Measurements from ENCODE around the gene SPATA31C2.

DNA sequence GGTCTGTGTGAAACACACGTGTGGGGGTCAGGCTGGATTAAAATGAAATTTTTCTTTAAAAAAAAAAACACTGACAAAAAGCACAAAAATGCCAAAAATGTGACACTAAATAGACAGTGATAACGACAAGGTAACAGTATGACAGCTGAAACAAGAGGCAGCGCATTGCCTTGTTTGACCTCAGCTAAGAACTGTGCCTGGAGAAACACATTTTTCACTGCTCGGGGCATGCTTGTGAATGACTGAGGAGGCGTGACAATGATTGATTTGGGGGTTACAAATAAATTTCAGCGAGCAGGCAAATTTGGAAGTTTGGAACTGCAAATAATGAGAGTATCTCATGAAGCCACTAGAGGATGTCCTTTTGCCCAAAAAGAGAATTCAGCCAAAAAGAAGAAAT lies 44.2 kb upstream of the SPATA31C2 start:
- TF ChIP-seq, protein P1, sequence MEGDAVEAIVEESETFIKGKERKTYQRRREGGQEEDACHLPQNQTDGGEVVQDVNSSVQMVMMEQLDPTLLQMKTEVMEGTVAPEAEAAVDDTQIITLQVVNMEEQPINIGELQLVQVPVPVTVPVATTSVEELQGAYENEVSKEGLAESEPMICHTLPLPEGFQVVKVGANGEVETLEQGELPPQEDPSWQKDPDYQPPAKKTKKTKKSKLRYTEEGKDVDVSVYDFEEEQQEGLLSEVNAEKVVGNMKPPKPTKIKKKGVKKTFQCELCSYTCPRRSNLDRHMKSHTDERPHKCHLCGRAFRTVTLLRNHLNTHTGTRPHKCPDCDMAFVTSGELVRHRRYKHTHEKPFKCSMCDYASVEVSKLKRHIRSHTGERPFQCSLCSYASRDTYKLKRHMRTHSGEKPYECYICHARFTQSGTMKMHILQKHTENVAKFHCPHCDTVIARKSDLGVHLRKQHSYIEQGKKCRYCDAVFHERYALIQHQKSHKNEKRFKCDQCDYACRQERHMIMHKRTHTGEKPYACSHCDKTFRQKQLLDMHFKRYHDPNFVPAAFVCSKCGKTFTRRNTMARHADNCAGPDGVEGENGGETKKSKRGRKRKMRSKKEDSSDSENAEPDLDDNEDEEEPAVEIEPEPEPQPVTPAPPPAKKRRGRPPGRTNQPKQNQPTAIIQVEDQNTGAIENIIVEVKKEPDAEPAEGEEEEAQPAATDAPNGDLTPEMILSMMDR (IDR thresholded peaks at IDR 0.05) = no peak
- no peak for TF ChIP-seq POLR2A (IDR thresholded peaks at IDR 0.05)

All from esophagus squamous epithelium (tissue), 4 donors.